Esophagus muscularis mucosa (tissue), 3 donors: ENCODE data around the gene ZNF850.

Experiments used
- CTCF ChIP-seq, 3 experiments: fragments of 200-600 bp in 2 of 3; fragments of 450-650 bp in 1 of 3; sonication (generic) in 2 of 3; IDR thresholded peaks; one replicate each; pipeline ENCODE4 v1.5.1; 2017 to 2019; ENCODE audit warnings: antibody characterized with exemption in 3 of 3, mild to moderate bottlenecking in 2 of 3, moderate library complexity in 1 of 3
- POLR2AphosphoS5 ChIP-seq, 2 donors: sonication (generic); formaldehyde crosslinking; IDR thresholded peaks; one replicate each; pipeline ENCODE4 v1.6.1; 2017; ENCODE audit warnings: antibody characterized with exemption in 2 of 2

DNA sequence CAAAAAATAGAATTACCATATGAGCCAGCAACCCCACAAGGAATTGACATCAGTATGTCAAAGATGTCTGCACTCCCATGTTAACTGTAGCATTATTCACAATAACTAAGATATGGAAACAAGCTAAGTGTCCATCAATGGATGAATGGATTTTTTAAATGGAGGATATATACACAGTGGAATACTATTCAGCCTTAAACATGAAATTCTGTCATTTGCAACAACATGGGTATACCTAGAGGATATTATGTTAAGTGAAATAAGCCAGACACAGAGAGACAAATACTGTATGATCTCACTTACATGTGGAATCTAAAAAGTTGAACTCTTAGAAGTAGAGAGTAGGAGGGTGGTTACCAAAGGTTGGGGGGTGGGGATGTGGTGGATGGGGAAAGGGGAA is 93.2 kb downstream of the ZNF850 start:
- no peak for TF ChIP-seq CTCF (IDR thresholded peaks at IDR 0.05)
- no peak for TF ChIP-seq POLR2AphosphoS5 (IDR thresholded peaks at IDR 0.05)
